GM23248 (cell line): ENCODE results near the gene RBFOX1. TPM values are rescaled to one million over a fixed set of nuclear protein-coding genes. Genes with fewer than 3 reads are reported as not detected.

Experiments
- DNase-seq: peaks from one replicate; pipeline ENCODE4 v3.0.0-alpha.2; 2015
- H2AFZ ChIP-seq: fragments of 200-600 bp; sonication (generic); 2 replicates; pipeline ENCODE4 v1.6.1; 2016; ENCODE audit warnings: antibody characterized with exemption
- H3F3A ChIP-seq: fragments of 200-600 bp; sonication (generic); 2 replicates; pipeline ENCODE4 v1.6.1; 2016; ENCODE audit warnings: mild to moderate bottlenecking, antibody characterized with exemption, mixed run types; ENCODE audit not compliant: insufficient read depth
- H3K27ac ChIP-seq: fragments of 200-600 bp; sonication (generic); 2 replicates; pipeline ENCODE4 v1.5.1; 2016; ENCODE audit warnings: mild to moderate bottlenecking
- H3K27me3 ChIP-seq: fragments of 200-600 bp; sonication (generic); replicated peaks from 2 replicates; pipeline ENCODE4 v1.6.1; 2016; ENCODE audit warnings: mild to moderate bottlenecking; ENCODE audit not compliant: insufficient read depth
- H3K36me3 ChIP-seq: fragments of 200-600 bp; sonication (generic); 2 replicates; pipeline ENCODE4 v1.6.1; 2016; ENCODE audit warnings: low read depth, mild to moderate bottlenecking
- H3K4me1 ChIP-seq: fragments of 200-600 bp; sonication (generic); 2 replicates; pipeline ENCODE4 v1.6.1; 2016; ENCODE audit warnings: mild to moderate bottlenecking; ENCODE audit not compliant: insufficient read depth
- H3K4me2 ChIP-seq: fragments of 200-600 bp; sonication (generic); one replicate; pipeline ENCODE4 v1.6.1; 2016; ENCODE audit warnings: mild to moderate bottlenecking; ENCODE audit not compliant: unreplicated experiment
- H3K4me3 ChIP-seq: fragments of 200-600 bp; sonication (generic); 2 replicates; pipeline ENCODE4 v1.5.1; 2016; ENCODE audit warnings: mild to moderate bottlenecking
- H3K79me2 ChIP-seq: fragments of 200-600 bp; sonication (generic); 2 replicates; pipeline ENCODE4 v1.6.1; 2016; ENCODE audit warnings: mild to moderate bottlenecking; ENCODE audit not compliant: insufficient read depth
- H3K9ac ChIP-seq: fragments of 200-600 bp; sonication (generic); 2 replicates; pipeline ENCODE4 v1.6.1; 2016; ENCODE audit warnings: mild to moderate bottlenecking
- H3K9me2 ChIP-seq: fragments of 200-600 bp; sonication (generic); 2 replicates; pipeline ENCODE4 v1.6.1; 2016; ENCODE audit warnings: mixed run types, mild to moderate bottlenecking, moderate library complexity; ENCODE audit not compliant: insufficient read depth
- H3K9me3 ChIP-seq: fragments of 200-600 bp; sonication (generic); one replicate; pipeline ENCODE4 v1.6.1; 2017; ENCODE audit warnings: low read depth
- H4K20me1 ChIP-seq: fragments of 200-600 bp; sonication (generic); 2 replicates; pipeline ENCODE4 v1.6.0; 2016; ENCODE audit not compliant: insufficient read depth
- EZH2 ChIP-seq: fragments of 200-600 bp; sonication (generic); IDR thresholded peaks from 2 replicates; pipeline ENCODE4 v1.6.1; 2018; ENCODE audit warnings: antibody characterized with exemption, mild to moderate bottlenecking; ENCODE audit not compliant: insufficient read depth, poor library complexity, severe bottlenecking
- EZH2phosphoT487 ChIP-seq: fragments of 200-600 bp; sonication (generic); IDR thresholded peaks from 2 replicates; pipeline ENCODE4 v1.6.1; 2018; ENCODE audit warnings: antibody characterized with exemption, moderate library complexity, mild to moderate bottlenecking, low read depth; ENCODE audit not compliant: insufficient read depth
- WGBS, 2 experiments: methylation state at CpG; one replicate each; pipeline ENCODE4 v1.1.6; 2015 to 2017; ENCODE audit warnings: low lambda C conversion rate in 2 of 2, low coverage in 1 of 2; ENCODE audit errors: missing lambda C conversion rate in 2 of 2; 5-methylcytosine and 5-hydroxymethylcytosine counted together
- in situ Hi-C: fragments of 300-500 bp; cut with MboI; formaldehyde crosslinking; loops from 2 replicates; pipeline ENCODE4 v1.15.0; 2020
- polyA plus RNA-seq: library from polyadenylated mRNA; unstranded; fragments of >200 nt; fragmentation: Nextera tagmentation; extraction: Ambion mirVana; gene quantifications from 2 replicates; pipeline ENCODE4 v1.2.1, GENCODE V29; 2016
- total RNA-seq: library from RNA; depleted of rRNA; stranded (reverse); fragments of >200 nt; shearing (Covaris generic); gene quantifications from 2 replicates; pipeline ENCODE4 v1.2.3, GENCODE V29; 2014

Gene RBFOX1
- total and polyA plus RNA-seq, 2 experiments from 2014 or later = not detected

GRCh38 chr16:7503666-7504065 is 171.0 kb downstream of the RBFOX1 start:
- Histone ChIP-seq H3K4me3 (no peak overlapping the region), H4K20me1 (no peaks in the 10 kb centered on the region), H3K9ac (no peak overlapping the region), H3K4me1 (no peaks in the 10 kb centered on the region), H3K27me3 (no peaks in the 10 kb centered on the region), H3F3A (no peaks in the 10 kb centered on the region), H3K9me2 (no peaks in the 10 kb centered on the region), H2AFZ (no peak overlapping the region), H3K36me3 (no peaks in the 10 kb centered on the region), H3K4me2 (no peak overlapping the region), H3K79me2 (no peaks in the 10 kb centered on the region), H3K9me3 (no peaks in the 10 kb centered on the region), H3K27ac (no peak overlapping the region)
- TF ChIP-seq EZH2 = no peak
- TF ChIP-seq EZH2phosphoT487 = no peak
- in situ Hi-C loops = no loop called here
- DNase-seq = no peak
- WGBS, 2 experiments = 13 to 17% methylated on average over 3 of the region's 3 CpGs

DNA sequence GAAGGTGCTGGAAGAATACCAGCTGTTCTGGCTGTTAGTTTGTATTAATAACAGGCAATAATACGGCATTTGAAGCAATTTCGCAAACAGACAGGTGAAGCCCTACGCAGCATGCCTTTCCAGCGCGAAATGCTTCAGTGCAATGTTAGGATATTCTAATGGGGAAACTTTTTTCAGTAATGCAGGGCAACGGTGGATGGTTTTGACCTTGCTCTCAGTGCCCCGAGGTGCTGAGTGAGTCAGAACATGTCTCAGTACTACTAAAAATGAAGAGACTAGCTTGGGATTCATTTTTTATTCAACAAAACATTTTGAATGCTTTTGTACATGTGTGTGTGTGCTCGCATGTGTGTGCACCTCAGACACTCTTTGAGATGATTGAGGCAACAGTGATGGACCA is 172.2 kb downstream of the RBFOX1 start:
- in situ Hi-C loops = no loop called here
- WGBS, 2 experiments = 32% methylated on average over 8 of the region's 8 CpGs

GRCh38 chr16:7505495-7505894 is 172.8 kb downstream of the RBFOX1 start:
- in situ Hi-C loops = no loop called here
- WGBS, 2 experiments = 26 to 36% methylated on average over 4 of the region's 4 CpGs

More for the DNA sequence above, 172.2 kb downstream of the RBFOX1 start:
- no peaks in the 10 kb centered on the region for H3K4me1 ChIP-seq
- H4K20me1 ChIP-seq = no peaks in the 10 kb centered on the region
- no peak overlapping the region for H2AFZ ChIP-seq
- H3K27me3 ChIP-seq = no peaks in the 10 kb centered on the region
- no peak overlapping the region for H3K27ac ChIP-seq
- no peaks in the 10 kb centered on the region for H3K9me3 ChIP-seq
- H3K36me3 ChIP-seq = no peaks in the 10 kb centered on the region
- no peaks in the 10 kb centered on the region for H3F3A ChIP-seq
- no peaks in the 10 kb centered on the region for H3K9me2 ChIP-seq
- no peak overlapping the region for H3K9ac ChIP-seq
- TF ChIP-seq EZH2 (no peak), EZH2phosphoT487 (no peak)
- H3K4me3 ChIP-seq = no peak overlapping the region
- no peak overlapping the region for H3K4me2 ChIP-seq
- DNase-seq = no peak
- H3K79me2 ChIP-seq = no peaks in the 10 kb centered on the region

GRCh38 chr16:7506363-7506762 is 173.7 kb downstream of the RBFOX1 start:
- no peaks in the 10 kb centered on the region for H3K4me1 ChIP-seq
- TF ChIP-seq EZH2phosphoT487 (no peak), EZH2 (no peak)
- H3K36me3 ChIP-seq = no peaks in the 10 kb centered on the region
- H3K79me2 ChIP-seq = no peaks in the 10 kb centered on the region
- in situ Hi-C loops = no loop called here
- no peaks in the 10 kb centered on the region for H3K9me3 ChIP-seq
- DNase-seq = no peak
- no peaks in the 10 kb centered on the region for H4K20me1 ChIP-seq
- H3K4me2 ChIP-seq = no peak overlapping the region
- no peak overlapping the region for H3K9ac ChIP-seq
- no peak overlapping the region for H3K27ac ChIP-seq
- no peak overlapping the region for H2AFZ ChIP-seq
- no peaks in the 10 kb centered on the region for H3K9me2 ChIP-seq
- no peaks in the 10 kb centered on the region for H3F3A ChIP-seq
- H3K27me3 ChIP-seq = no peaks in the 10 kb centered on the region
- H3K4me3 ChIP-seq = no peak overlapping the region
- WGBS, 2 experiments = 26 to 38% methylated on average over 5 of the region's 5 CpGs

More at GRCh38 chr16:7505495-7505894, 172.8 kb downstream of the RBFOX1 start:
- Histone ChIP-seq H3K4me2 (no peak overlapping the region), H3K27me3 (no peaks in the 10 kb centered on the region), H3F3A (no peaks in the 10 kb centered on the region), H3K36me3 (no peaks in the 10 kb centered on the region), H4K20me1 (no peaks in the 10 kb centered on the region), H3K27ac (no peak overlapping the region), H3K9ac (no peak overlapping the region), H3K4me1 (no peaks in the 10 kb centered on the region), H3K79me2 (no peaks in the 10 kb centered on the region), H3K9me2 (no peaks in the 10 kb centered on the region), H3K4me3 (no peak overlapping the region), H2AFZ (no peak overlapping the region), H3K9me3 (no peaks in the 10 kb centered on the region)
- DNase-seq = no peak
- no peak for TF ChIP-seq EZH2phosphoT487

GRCh38 chr16:7508656-7509055 is 176.0 kb downstream of the RBFOX1 start:
- Histone ChIP-seq H3F3A (no peaks in the 10 kb centered on the region), H3K27me3 (no peaks in the 10 kb centered on the region), H2AFZ (no peak overlapping the region), H3K79me2 (no peaks in the 10 kb centered on the region), H3K4me3 (no peak overlapping the region), H3K27ac (no peak overlapping the region), H3K4me2 (no peak overlapping the region), H3K4me1 (no peaks in the 10 kb centered on the region), H3K9ac (no peak overlapping the region), H3K9me3 (no peaks in the 10 kb centered on the region), H4K20me1 (no peaks in the 10 kb centered on the region), H3K36me3 (no peaks in the 10 kb centered on the region), H3K9me2 (no peaks in the 10 kb centered on the region)
- in situ Hi-C loops = no loop called here
- 30 to 31% methylated on average over 3 of the region's 3 CpGs for WGBS, 2 experiments
- no peak for DNase-seq
- TF ChIP-seq EZH2phosphoT487 (no peak), EZH2 (no peak)
